NCI-H2081 treated with DMSO at 0.1 percent for 48 hours (cell line): ENCODE results near the gene MEX3D.

Source experiments
- DNase-seq: peaks from one replicate; lab custom pipeline; 2025; lab: John Stamatoyannopoulos, UW

The MEX3D gene

GRCh38 chr19:1568320-1569019 is at the start of gene MEX3D:
Gene MEX3D (minus strand): TSS chr19:1568325. CDS start chr19:1568058, 267 bp downstream.
- no peak for DNase-seq

GRCh38 chr19:1616875-1617274 is 48.8 kb upstream of the MEX3D start:
- no peak for DNase-seq

- DNase-seq = no peak
These were observed 48.3 kb upstream of the MEX3D start for GRCh38 chr19:1616396-1616795.

GRCh38 chr19:1615156-1615765 is 47.1 kb upstream of the MEX3D start:
- DNase-seq = no peak

- DNase-seq = no peak
These were observed 45.9 kb upstream of the MEX3D start for GRCh38 chr19:1613808-1614570.

- no peak for DNase-seq
These were observed 45.0 kb upstream of the MEX3D start for GRCh38 chr19:1613146-1613545.

- DNase-seq = no peak
These were observed 44.3 kb upstream of the MEX3D start for GRCh38 chr19:1612114-1613086.

- no peak for DNase-seq
These were observed 43.2 kb upstream of the MEX3D start for GRCh38 chr19:1611353-1611752.

GRCh38 chr19:1610579-1610978 is 42.5 kb upstream of the MEX3D start:
- DNase-seq = no peak

- DNase-seq = no peak
These were observed 41.8 kb upstream of the MEX3D start for GRCh38 chr19:1609680-1610474.

- no peak for DNase-seq
These were observed 40.9 kb upstream of the MEX3D start for GRCh38 chr19:1609103-1609396.

- DNase-seq = no peak
These were observed 40.4 kb upstream of the MEX3D start for GRCh38 chr19:1608359-1609102.

- DNase-seq = no peak
These were observed 38.1 kb upstream of the MEX3D start for GRCh38 chr19:1606138-1606651.

- DNase-seq = peak; percentile 70
These were observed 37.4 kb upstream of the MEX3D start, which contains the start of gene UQCR11 for GRCh38 chr19:1605236-1606137. Gene UQCR11 (minus strand): TSS chr19:1605462. CDS start chr19:1605409, 53 bp downstream.

GRCh38 chr19:1602091-1602707 is 34.1 kb upstream of the MEX3D start:
- no peak for DNase-seq

GRCh38 chr19:1601613-1602064 is 33.5 kb upstream of the MEX3D start:
- no peak for DNase-seq

GRCh38 chr19:1599460-1599846 is 31.3 kb upstream of the MEX3D start:
- no peak for DNase-seq

- DNase-seq = no peak
These were observed 30.8 kb upstream of the MEX3D start for GRCh38 chr19:1598777-1599459.
